SK-N-MC (cell line): ENCODE measurements around the gene RGL1.

Experiments used
- EZH2 ChIP-seq: fragments of 200-600 bp; sonication (generic); IDR thresholded peaks from one replicate; pipeline ENCODE4 v1.6.1; 2017; ENCODE audit warnings: antibody characterized with exemption
- FOXP2 ChIP-seq: optimal IDR thresholded peaks from 2 replicates; pipeline ENCODE3; 2011; ENCODE audit warnings: mild to moderate bottlenecking, moderate library complexity; ENCODE audit not compliant: insufficient read depth; ENCODE audit errors: extremely low read length, control extremely low read depth
- POLR2AphosphoS5 ChIP-seq: IDR thresholded peaks from 2 replicates; pipeline ENCODE4 v1.6.1; 2012; ENCODE audit warnings: mild to moderate bottlenecking, low read depth, low read length, borderline replicate concordance

DNA sequence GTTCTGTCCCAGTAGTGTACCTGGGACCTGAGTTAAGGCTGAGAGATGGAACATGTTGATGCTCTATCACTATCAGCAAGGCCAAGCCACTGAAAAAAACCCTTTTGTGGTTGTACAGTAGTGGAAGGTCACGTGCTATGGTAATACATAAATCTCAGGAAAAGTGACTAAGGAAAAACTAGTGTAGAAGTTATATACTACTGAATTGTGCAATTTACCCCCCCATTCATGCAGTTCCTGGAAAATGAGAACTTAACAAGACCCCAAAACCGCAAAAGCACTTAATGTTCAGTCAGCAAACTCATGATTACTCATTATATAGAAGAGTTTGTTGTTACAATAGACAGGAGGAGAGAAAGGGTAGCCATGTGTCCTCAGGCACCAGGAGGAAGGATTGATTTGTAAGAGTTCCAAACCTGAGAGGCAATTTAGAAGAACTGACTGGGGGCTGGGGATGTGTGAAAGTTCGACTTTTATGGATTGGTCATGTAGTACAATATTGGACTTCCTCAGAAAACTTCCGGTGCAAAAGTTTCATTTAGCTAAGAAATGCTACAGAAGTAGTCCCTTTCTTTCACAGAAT lies 91.6 kb downstream of the RGL1 start:
- peak; percentile 44; the same call in 1 of the 2 replicates for TF ChIP-seq POLR2AphosphoS5
- TF ChIP-seq EZH2, result no peak
- TF ChIP-seq FOXP2, result no peak
